ENCODE data around the gene RDH16.

RDH16 gene

DNA sequence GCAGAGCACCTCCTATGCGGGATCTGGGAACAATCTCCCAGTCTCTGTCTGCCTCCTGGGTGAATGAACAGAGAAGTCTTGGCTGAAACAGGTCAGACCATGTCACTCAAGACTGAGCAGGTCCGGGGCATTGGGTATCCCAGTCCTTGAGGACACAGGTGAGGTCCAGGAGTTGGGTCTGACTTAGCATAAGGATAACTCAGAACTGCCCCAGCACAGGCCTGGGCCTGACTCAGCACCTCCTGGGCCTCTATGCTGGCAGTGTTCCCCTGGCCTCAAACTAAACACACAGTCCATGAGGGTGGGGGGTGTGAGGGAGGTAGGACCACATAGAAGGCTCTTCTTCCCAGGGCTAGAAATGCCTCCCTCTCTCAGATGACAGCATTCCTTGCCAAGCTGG lies 21.7 kb downstream of the RDH16 start:
- H2BK5ac ChIP-seq (ENCODE audit: low read length) = no peak overlapping the region
- DNase-seq = no peak
- H2AK5ac ChIP-seq (ENCODE audit: low read length) = no peak overlapping the region
- H3K36me3 ChIP-seq (ENCODE audit: control insufficient read depth, insufficient read depth, low read length) = no peaks in the 10 kb centered on the region
- H3K27me3 ChIP-seq (ENCODE audit: insufficient read depth, low read length, poor library complexity) = no peaks in the 10 kb centered on the region
- H3K4me1 ChIP-seq (ENCODE audit: control insufficient read depth, low read depth, low read length) = peaks cover 4% of the 10 kb centered on the region
- no peak overlapping the region for H3K9ac ChIP-seq (ENCODE audit: low read length)
- no peak overlapping the region for H3K56ac ChIP-seq (ENCODE audit: low read length)
- no peak overlapping the region for H3K4me2 ChIP-seq (ENCODE audit: low read length)
- no peak overlapping the region for H3K4me3 ChIP-seq (ENCODE audit: low read length)
- no peaks in the 10 kb centered on the region for H3K79me2 ChIP-seq (ENCODE audit: control insufficient read depth, insufficient read depth, low read length)
- no peaks in the 10 kb centered on the region for H3K79me1 ChIP-seq (ENCODE audit: low read length)
- H2BK15ac ChIP-seq (replicated peaks; ENCODE audit: low read depth) = no peak overlapping the region
- no peak overlapping the region for H3K27ac ChIP-seq (ENCODE audit: low read depth, low read length)
- no peak overlapping the region for H3K4ac ChIP-seq (ENCODE audit: low read depth, low read length)
- H2BK120ac ChIP-seq (ENCODE audit: low read depth, low read length) = no peak overlapping the region
- H4K5ac ChIP-seq (ENCODE audit: low read length) = no peak overlapping the region
- no peak overlapping the region for H4K8ac ChIP-seq (ENCODE audit: low read depth, low read length)
- no peak overlapping the region for H3K23ac ChIP-seq (ENCODE audit: low read length)
- H3K18ac ChIP-seq (ENCODE audit: low read length) = no peak overlapping the region
- WGBS (ENCODE audit: extremely low coverage, insufficient coverage, low lambda C conversion rate) = no CpG with 5 or more reads among the region's 2 CpGs

- H4K5ac ChIP-seq (ENCODE audit: low read length) = no peak overlapping the region
- no peak overlapping the region for H4K8ac ChIP-seq (ENCODE audit: low read depth, low read length)
- no peak overlapping the region for H3K9ac ChIP-seq (ENCODE audit: low read length)
- no peak overlapping the region for H3K4ac ChIP-seq (ENCODE audit: low read depth, low read length)
- no peak overlapping the region for H2BK120ac ChIP-seq (ENCODE audit: low read depth, low read length)
- WGBS (ENCODE audit: extremely low coverage, insufficient coverage, low lambda C conversion rate) = no CpG with 5 or more reads among the region's 2 CpGs
- H2BK15ac ChIP-seq (replicated peaks; ENCODE audit: low read depth) = no peak overlapping the region
- H3K4me2 ChIP-seq (ENCODE audit: low read length) = no peak overlapping the region
- no peak overlapping the region for H3K27ac ChIP-seq (ENCODE audit: low read depth, low read length)
- H2AK5ac ChIP-seq (ENCODE audit: low read length) = no peak overlapping the region
- no peak overlapping the region for H3K18ac ChIP-seq (ENCODE audit: low read length)
- no peaks in the 10 kb centered on the region for H3K27me3 ChIP-seq (ENCODE audit: insufficient read depth, low read length, poor library complexity)
- H2BK5ac ChIP-seq (ENCODE audit: low read length) = no peak overlapping the region
- H3K79me1 ChIP-seq (ENCODE audit: low read length) = no peaks in the 10 kb centered on the region
- peaks cover 4% of the 10 kb centered on the region for H3K4me1 ChIP-seq (ENCODE audit: control insufficient read depth, low read depth, low read length)
- no peak for DNase-seq
- no peaks in the 10 kb centered on the region for H3K36me3 ChIP-seq (ENCODE audit: control insufficient read depth, insufficient read depth, low read length)
- no peak overlapping the region for H3K56ac ChIP-seq (ENCODE audit: low read length)
- H3K4me3 ChIP-seq (ENCODE audit: low read length) = no peak overlapping the region
- no peak overlapping the region for H3K23ac ChIP-seq (ENCODE audit: low read length)
- no peaks in the 10 kb centered on the region for H3K79me2 ChIP-seq (ENCODE audit: control insufficient read depth, insufficient read depth, low read length)
These were observed 22.3 kb downstream of the RDH16 start for GRCh38 chr12:56935157-56935556.

DNA sequence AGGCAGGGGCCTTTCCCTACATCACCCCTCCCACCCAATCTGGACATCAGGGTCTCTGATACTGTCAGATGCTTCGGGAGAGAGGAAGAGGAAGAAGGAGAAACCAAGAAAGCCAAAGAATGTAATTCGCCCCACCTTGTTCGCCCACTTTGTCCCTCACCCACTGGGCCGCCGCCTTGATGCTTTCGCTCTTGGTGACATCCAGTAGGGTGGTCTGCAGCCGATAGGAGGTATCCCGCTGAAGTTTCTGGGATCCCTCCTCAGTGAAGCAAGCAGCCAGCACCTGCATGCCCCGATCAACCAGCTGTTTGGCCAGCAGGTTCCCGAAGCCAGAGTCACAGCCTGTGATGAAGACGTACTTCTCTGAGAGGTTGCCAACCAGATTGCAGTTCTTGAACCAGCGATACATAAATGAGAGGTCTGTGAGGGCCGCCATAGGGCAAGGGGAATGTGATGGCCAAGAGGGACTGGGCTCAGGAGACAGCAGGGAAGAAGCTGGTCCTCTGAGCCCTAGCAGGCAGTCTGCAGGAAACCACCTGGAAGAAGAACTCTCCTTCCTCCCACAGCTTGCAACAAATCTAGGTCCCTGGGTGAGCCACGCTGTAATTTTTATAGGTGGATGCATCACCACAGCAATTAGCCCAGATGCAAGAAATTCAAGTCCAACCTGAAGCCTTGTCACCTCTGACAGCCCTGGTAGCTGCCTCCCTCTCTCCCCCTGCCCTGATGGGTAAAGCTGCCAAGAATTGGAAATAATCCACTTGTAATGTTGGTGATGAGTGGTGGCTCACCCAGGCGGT lies 23.4 kb downstream of the RDH16 start, which contains the start of gene SDR9C7:
Gene SDR9C7, minus strand, starts transcription at position 583 of the 800 bp plus-strand sequence. Its CDS starts 147 bp downstream, at position 436.
- Histone ChIP-seq H3K9ac (ENCODE audit: low read length) (no peak within 1 kb of the TSS), H3K56ac (ENCODE audit: low read length) (no peak within 1 kb of the TSS), H2BK5ac (ENCODE audit: low read length) (no peak within 1 kb of the TSS), H3K4me3 (ENCODE audit: low read length) (no peak within 1 kb of the TSS), H4K8ac (ENCODE audit: low read depth, low read length) (no peak within 1 kb of the TSS), H3K27ac (ENCODE audit: low read depth, low read length) (no peak within 1 kb of the TSS), H2BK15ac (replicated peaks; ENCODE audit: low read depth) (no peak within 1 kb of the TSS), H3K23ac (ENCODE audit: low read length) (no peak within 1 kb of the TSS), H2AK5ac (ENCODE audit: low read length) (no peak within 1 kb of the TSS), H4K5ac (ENCODE audit: low read length) (no peak within 1 kb of the TSS), H3K79me1 (ENCODE audit: low read length) (no peaks in the 10 kb centered on the region), H3K4ac (ENCODE audit: low read depth, low read length) (no peak within 1 kb of the TSS), H3K18ac (ENCODE audit: low read length) (no peak within 1 kb of the TSS), H2BK120ac (ENCODE audit: low read depth, low read length) (no peak within 1 kb of the TSS), H3K4me2 (ENCODE audit: low read length) (no peak within 1 kb of the TSS), H3K27me3 (ENCODE audit: insufficient read depth, low read length, poor library complexity) (no peaks in the 10 kb centered on the region), H3K36me3 (ENCODE audit: control insufficient read depth, insufficient read depth, low read length) (no peaks in the 10 kb centered on the region), H3K79me2 (ENCODE audit: control insufficient read depth, insufficient read depth, low read length) (no peaks in the 10 kb centered on the region), H3K4me1 (ENCODE audit: control insufficient read depth, low read depth, low read length) (peaks cover 4% of the 10 kb centered on the region)
- DNase-seq = no peak
- WGBS (ENCODE audit: extremely low coverage, insufficient coverage, low lambda C conversion rate) = no CpG with 5 or more reads among the region's 15 CpGs

GRCh38 chr12:56932867-56933266 lies 24.5 kb downstream of the RDH16 start:
- no peaks in the 10 kb centered on the region for H3K27me3 ChIP-seq (ENCODE audit: insufficient read depth, low read length, poor library complexity)

DNA sequence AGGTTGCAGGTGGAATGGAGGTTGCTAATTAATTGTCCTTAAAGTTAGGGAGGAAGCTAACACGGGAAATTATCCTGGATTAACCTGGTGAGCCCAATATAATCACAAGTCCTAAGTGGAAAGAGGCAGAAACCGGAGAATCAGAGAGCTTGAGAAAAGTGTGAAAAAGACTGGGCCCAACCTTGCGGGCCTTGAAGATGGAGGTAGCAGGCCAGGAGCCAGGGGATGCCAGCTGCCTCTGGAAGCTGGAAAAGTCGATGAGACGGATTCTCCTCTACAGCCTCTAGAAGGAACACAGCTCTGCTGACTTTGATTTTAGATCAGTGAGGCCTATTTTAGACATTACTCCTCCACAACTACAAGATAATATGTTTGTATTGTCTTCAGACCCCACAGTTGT lies 25.3 kb downstream of the RDH16 start:
- H3K79me2 ChIP-seq (ENCODE audit: control insufficient read depth, insufficient read depth, low read length) = no peaks in the 10 kb centered on the region
- no peak overlapping the region for H3K23ac ChIP-seq (ENCODE audit: low read length)
- H2BK120ac ChIP-seq (ENCODE audit: low read depth, low read length) = no peak overlapping the region
- H3K79me1 ChIP-seq (ENCODE audit: low read length) = no peaks in the 10 kb centered on the region
- H3K4ac ChIP-seq (ENCODE audit: low read depth, low read length) = no peak overlapping the region
- H4K5ac ChIP-seq (ENCODE audit: low read length) = no peak overlapping the region
- H3K36me3 ChIP-seq (ENCODE audit: control insufficient read depth, insufficient read depth, low read length) = no peaks in the 10 kb centered on the region
- peak; percentile 6 for DNase-seq
- no peak overlapping the region for H2AK5ac ChIP-seq (ENCODE audit: low read length)
- no peaks in the 10 kb centered on the region for H3K27me3 ChIP-seq (ENCODE audit: insufficient read depth, low read length, poor library complexity)
- no peak overlapping the region for H3K27ac ChIP-seq (ENCODE audit: low read depth, low read length)
- H2BK15ac ChIP-seq (replicated peaks; ENCODE audit: low read depth) = no peak overlapping the region
- no peak overlapping the region for H3K4me3 ChIP-seq (ENCODE audit: low read length)
- peaks cover 4% of the 10 kb centered on the region for H3K4me1 ChIP-seq (ENCODE audit: control insufficient read depth, low read depth, low read length)
- peak overlapping the region; percentile 3 for H4K8ac ChIP-seq (ENCODE audit: low read depth, low read length)
- H3K56ac ChIP-seq (ENCODE audit: low read length) = no peak overlapping the region
- WGBS (ENCODE audit: extremely low coverage, insufficient coverage, low lambda C conversion rate) = no CpG with 5 or more reads among the region's 5 CpGs
- H2BK5ac ChIP-seq (ENCODE audit: low read length) = no peak overlapping the region
- H3K9ac ChIP-seq (ENCODE audit: low read length) = no peak overlapping the region
- H3K4me2 ChIP-seq (ENCODE audit: low read length) = no peak overlapping the region
- no peak overlapping the region for H3K18ac ChIP-seq (ENCODE audit: low read length)

More at GRCh38 chr12:56932867-56933266, 24.5 kb downstream of the RDH16 start:
- Histone ChIP-seq H4K8ac (ENCODE audit: low read depth, low read length) (no peak overlapping the region), H3K79me1 (ENCODE audit: low read length) (no peaks in the 10 kb centered on the region), H3K36me3 (ENCODE audit: control insufficient read depth, insufficient read depth, low read length) (no peaks in the 10 kb centered on the region), H3K23ac (ENCODE audit: low read length) (no peak overlapping the region), H2AK5ac (ENCODE audit: low read length) (no peak overlapping the region), H3K4ac (ENCODE audit: low read depth, low read length) (no peak overlapping the region), H2BK5ac (ENCODE audit: low read length) (no peak overlapping the region), H2BK15ac (replicated peaks; ENCODE audit: low read depth) (no peak overlapping the region), H3K9ac (ENCODE audit: low read length) (no peak overlapping the region), H3K4me3 (ENCODE audit: low read length) (no peak overlapping the region), H3K56ac (ENCODE audit: low read length) (no peak overlapping the region), H3K79me2 (ENCODE audit: control insufficient read depth, insufficient read depth, low read length) (no peaks in the 10 kb centered on the region), H3K4me1 (ENCODE audit: control insufficient read depth, low read depth, low read length) (peaks cover 4% of the 10 kb centered on the region), H3K4me2 (ENCODE audit: low read length) (no peak overlapping the region), H3K27ac (ENCODE audit: low read depth, low read length) (no peak overlapping the region), H4K5ac (ENCODE audit: low read length) (no peak overlapping the region), H2BK120ac (ENCODE audit: low read depth, low read length) (no peak overlapping the region), H3K18ac (ENCODE audit: low read length) (no peak overlapping the region)
- no CpG with 5 or more reads among the region's 1 CpG for WGBS (ENCODE audit: extremely low coverage, insufficient coverage, low lambda C conversion rate)
- peak; percentile 9 for DNase-seq

All from mesendoderm (in vitro differentiated cells).